Measurements from ENCODE around the gene DDX10.
"Not testable (repeated sequence)": the region's sequence is repeated elsewhere in the genome, so short reads cannot be mapped to it uniquely, and the experiment has no call there.

DDX10 gene

GRCh38 chr11:108726077-108726800 is 61.4 kb downstream of the DDX10 start:
- Mint-ChIP-seq H3K9me3 (peaks cover 4% of the 10 kb centered on the region), H3K36me3 (peaks cover 35% of the 10 kb centered on the region), H3K27ac (peak overlapping the region; percentile 4), H3K4me1 (peaks cover 50% of the 10 kb centered on the region), H3K4me3 (peak overlapping the region; percentile 39)
- ATAC-seq (no peak), DNase-seq (ENCODE audit: low spot score in 2 of 2) (no peak)

DNA sequence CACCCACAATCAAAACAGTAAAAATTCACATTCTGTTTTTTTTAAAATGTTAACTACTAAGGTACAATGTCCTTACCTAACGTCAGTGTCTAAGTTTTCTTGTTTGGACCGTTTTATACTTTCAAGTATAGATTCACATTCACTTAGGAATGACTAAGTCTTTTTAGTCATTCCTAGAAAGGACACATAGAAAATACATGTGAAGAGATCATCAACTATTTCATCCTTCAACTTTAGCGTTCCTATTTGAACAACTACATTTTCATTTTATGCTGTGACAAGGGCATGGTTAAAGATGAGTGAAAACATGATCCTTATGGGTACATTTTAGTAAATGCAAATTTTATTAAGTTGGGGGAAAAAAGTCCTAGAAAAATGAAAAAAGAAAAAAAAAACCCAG is 62.8 kb downstream of the DDX10 start:
- Mint-ChIP-seq H3K4me3 (peak overlapping the region; percentile 39), H3K9me3 (peaks cover 4% of the 10 kb centered on the region), H3K4me1 (peaks cover 64% of the 10 kb centered on the region), H3K36me3 (peaks cover 31% of the 10 kb centered on the region), H3K27ac (peak overlapping the region; percentile 72)
- DNase-seq (ENCODE audit: low spot score in 2 of 2) = no peak
- ATAC-seq = peak; percentile 91

- ATAC-seq (no peak), DNase-seq (ENCODE audit: low spot score in 2 of 2) (no peak)
- Mint-ChIP-seq H3K4me1 (peaks cover 75% of the 10 kb centered on the region), H3K9me3 (peaks cover 4% of the 10 kb centered on the region), H3K27ac (no peak overlapping the region), H3K36me3 (peaks cover 14% of the 10 kb centered on the region), H3K4me3 (no peak overlapping the region)
These were observed 64.5 kb downstream of the DDX10 start for GRCh38 chr11:108729227-108729871.

- Mint-ChIP-seq H3K9me3 (no peaks in the 10 kb centered on the region), H3K4me3 (peak overlapping the region; percentile 40), H3K27ac (peak overlapping the region; percentile 79), H3K36me3 (peaks cover 8% of the 10 kb centered on the region), H3K4me1 (peaks cover 69% of the 10 kb centered on the region)
- no peak for DNase-seq (ENCODE audit: low spot score in 2 of 2)
- ATAC-seq = no peak
These were observed 67.5 kb downstream of the DDX10 start for GRCh38 chr11:108732395-108732794.

GRCh38 chr11:108733479-108734116 is 68.7 kb downstream of the DDX10 start:
- Mint-ChIP-seq H3K4me3 (peak overlapping the region; percentile 40), H3K4me1 (peaks cover 60% of the 10 kb centered on the region), H3K9me3 (no peaks in the 10 kb centered on the region), H3K27ac (peak overlapping the region; percentile 79), H3K36me3 (peaks cover 8% of the 10 kb centered on the region)
- DNase-seq (ENCODE audit: low spot score in 2 of 2) (peak; percentile 15 to 71), ATAC-seq (peak; percentile 99)

GRCh38 chr11:108734283-108734682 is 69.4 kb downstream of the DDX10 start:
- Mint-ChIP-seq H3K4me3 (peak overlapping the region; percentile 40), H3K4me1 (peaks cover 53% of the 10 kb centered on the region)

GRCh38 chr11:108734956-108735559 is 70.2 kb downstream of the DDX10 start:
- Mint-ChIP-seq H3K36me3 (peaks cover 8% of the 10 kb centered on the region), H3K27ac (no peak overlapping the region), H3K4me3 (no peak overlapping the region), H3K4me1 (peaks cover 46% of the 10 kb centered on the region), H3K9me3 (no peaks in the 10 kb centered on the region)
- DNase-seq (ENCODE audit: low spot score in 2 of 2) = no peak
- ATAC-seq = no peak

More at GRCh38 chr11:108734283-108734682, 69.4 kb downstream of the DDX10 start:
- DNase-seq (ENCODE audit: low spot score in 2 of 2) = no peak
- no peak for ATAC-seq
- H3K27ac Mint-ChIP-seq = peak overlapping the region; percentile 79
- no peaks in the 10 kb centered on the region for H3K9me3 Mint-ChIP-seq
- H3K36me3 Mint-ChIP-seq = peaks cover 8% of the 10 kb centered on the region

GRCh38 chr11:108740132-108740531 is 75.3 kb downstream of the DDX10 start:
- not testable (repeated sequence) for H3K4me3 Mint-ChIP-seq; H3K9me3 Mint-ChIP-seq; H3K36me3 Mint-ChIP-seq; H3K27ac Mint-ChIP-seq; ATAC-seq; DNase-seq (ENCODE audit: low spot score in 2 of 2)
- H3K4me1 Mint-ChIP-seq = peaks cover 17% of the 10 kb centered on the region

- Mint-ChIP-seq H3K4me1 (peaks cover 16% of the 10 kb centered on the region), H3K9me3 (no peaks in the 10 kb centered on the region), H3K27ac (no peak overlapping the region), H3K36me3 (peaks cover 7% of the 10 kb centered on the region), H3K4me3 (no peak overlapping the region)
- DNase-seq (ENCODE audit: low spot score in 2 of 2) (no peak), ATAC-seq (no peak)
These were observed 79.0 kb downstream of the DDX10 start for GRCh38 chr11:108743851-108744250.

DNA sequence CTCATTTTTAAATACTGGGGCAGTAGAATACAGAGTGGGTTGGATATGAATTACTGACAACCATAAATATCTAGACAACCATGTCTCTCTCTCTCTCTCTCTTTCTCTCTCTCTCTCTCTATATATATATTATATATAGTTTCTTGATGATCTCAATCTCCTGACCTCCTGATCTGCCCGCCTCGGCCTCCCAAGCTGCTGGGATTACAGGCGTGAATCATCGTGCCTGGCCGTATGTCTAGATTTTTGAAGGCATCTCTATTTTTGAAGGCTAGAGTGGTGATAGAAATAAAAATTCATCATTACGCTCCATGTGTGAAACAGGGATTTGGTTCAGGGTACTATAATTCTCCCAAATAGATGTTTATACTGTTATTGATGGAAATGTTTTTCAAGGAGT is 84.1 kb downstream of the DDX10 start:
- no peak overlapping the region for H3K27ac Mint-ChIP-seq
- no peaks in the 10 kb centered on the region for H3K9me3 Mint-ChIP-seq
- ATAC-seq (no peak), DNase-seq (ENCODE audit: low spot score in 2 of 2) (no peak)
- H3K36me3 Mint-ChIP-seq = no peaks in the 10 kb centered on the region
- peaks cover 25% of the 10 kb centered on the region for H3K4me1 Mint-ChIP-seq
- H3K4me3 Mint-ChIP-seq = no peak overlapping the region

- ATAC-seq (no peak), DNase-seq (ENCODE audit: low spot score in 2 of 2) (no peak)
- H3K9me3 Mint-ChIP-seq = no peaks in the 10 kb centered on the region
- H3K4me1 Mint-ChIP-seq = peaks cover 27% of the 10 kb centered on the region
- no peaks in the 10 kb centered on the region for H3K36me3 Mint-ChIP-seq
- no peak overlapping the region for H3K27ac Mint-ChIP-seq
- no peak overlapping the region for H3K4me3 Mint-ChIP-seq
These were observed 86.6 kb downstream of the DDX10 start for GRCh38 chr11:108751444-108751843.

- DNase-seq (ENCODE audit: low spot score in 2 of 2) = no peak
- no peaks in the 10 kb centered on the region for H3K36me3 Mint-ChIP-seq
- H3K4me1 Mint-ChIP-seq = peaks cover 27% of the 10 kb centered on the region
- no peaks in the 10 kb centered on the region for H3K9me3 Mint-ChIP-seq
- no peak overlapping the region for H3K27ac Mint-ChIP-seq
- no peak overlapping the region for H3K4me3 Mint-ChIP-seq
- peak; percentile 51 for ATAC-seq
These were observed 87.5 kb downstream of the DDX10 start for GRCh38 chr11:108752297-108752751.

GRCh38 chr11:108754901-108755625 is 90.2 kb downstream of the DDX10 start:
- Mint-ChIP-seq H3K9me3 (no peaks in the 10 kb centered on the region), H3K36me3 (no peaks in the 10 kb centered on the region), H3K4me1 (peaks cover 33% of the 10 kb centered on the region), H3K27ac (no peak overlapping the region), H3K4me3 (no peak overlapping the region)
- DNase-seq (ENCODE audit: low spot score in 2 of 2) (no peak), ATAC-seq (peak; percentile 37)

DNA sequence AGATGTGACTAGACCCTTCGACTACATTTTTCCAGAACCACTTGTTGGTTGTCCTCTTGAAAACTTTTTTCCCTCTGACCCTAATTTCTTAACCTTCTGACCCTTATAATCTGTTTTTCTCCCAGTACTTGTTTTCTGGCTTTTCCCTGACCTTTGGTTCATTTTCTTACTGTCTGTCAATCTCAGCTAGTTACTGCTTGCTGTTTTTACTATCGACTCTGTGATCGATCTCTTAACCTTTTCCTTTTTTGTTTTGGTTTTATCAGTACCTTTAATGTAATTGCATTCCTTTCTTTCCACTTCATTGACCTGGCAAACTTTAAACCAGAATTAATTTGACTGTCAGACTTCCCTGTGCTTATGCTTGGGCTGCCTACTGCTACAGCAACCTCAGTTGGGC is 92.8 kb downstream of the DDX10 start:
- DNase-seq (ENCODE audit: low spot score in 2 of 2) (no peak), ATAC-seq (no peak)
- H3K27ac Mint-ChIP-seq = no peak overlapping the region
- H3K9me3 Mint-ChIP-seq = no peaks in the 10 kb centered on the region
- H3K36me3 Mint-ChIP-seq = no peaks in the 10 kb centered on the region
- H3K4me3 Mint-ChIP-seq = no peak overlapping the region
- peaks cover 19% of the 10 kb centered on the region for H3K4me1 Mint-ChIP-seq

DNA sequence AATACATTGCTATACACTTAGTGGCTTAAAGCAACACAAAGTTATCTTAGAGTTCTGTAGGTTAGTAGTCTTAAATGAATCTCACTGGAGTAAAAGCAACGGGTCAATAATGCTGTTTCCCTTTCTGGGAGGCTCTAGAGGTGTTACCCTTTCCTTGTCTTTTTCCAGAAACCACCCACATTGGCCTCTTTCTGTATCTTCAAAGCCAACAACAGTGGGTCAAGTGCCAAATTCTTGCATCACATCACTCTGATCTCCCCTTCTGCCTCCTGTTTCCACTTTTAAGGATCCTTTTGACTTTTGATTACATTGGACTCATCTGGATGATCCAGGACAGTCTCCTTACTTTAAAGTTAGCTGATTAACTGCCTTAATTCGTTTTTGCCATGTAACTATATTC is 93.6 kb downstream of the DDX10 start:
- peaks cover 26% of the 10 kb centered on the region for H3K4me1 Mint-ChIP-seq
- no peak for ATAC-seq
- H3K4me3 Mint-ChIP-seq = no peak overlapping the region
- no peaks in the 10 kb centered on the region for H3K36me3 Mint-ChIP-seq
- DNase-seq (ENCODE audit: low spot score in 2 of 2) = no peak
- no peak overlapping the region for H3K27ac Mint-ChIP-seq
- no peaks in the 10 kb centered on the region for H3K9me3 Mint-ChIP-seq

Data from stimulated activated effector memory CD8-positive, alpha-beta T cell treated with anti-CD3 and anti-CD28 coated beads, Interleukin-12 subunit alpha, Interleukin-12 subunit beta, amount 100 ng/mL, for 72 hours (primary cell).